PC-3 (cell line): ENCODE measurements around the gene CAP2. TPM values are rescaled to one million over a fixed set of nuclear protein-coding genes. Genes with fewer than 3 reads are reported as not detected.

Experiments
- ATAC-seq: fragments of 200-7000 bp; cut with Tn5 transposase; 2 replicates; pipeline ENCODE4 v1.9.1; 2020; ENCODE audit warnings: mild to moderate bottlenecking, moderate library complexity
- BruUV-seq: library from RNA; stranded (reverse); fragments of 400-500 nt; replicated peaks from 2 replicates; lab custom pipeline; 2021; lab: Mats Ljungman, UMichigan
- CTCF ChIA-PET: fragments of 300-600 bp; sonication (Branson Sonifier 250); formaldehyde crosslinking; loops from one replicate; lab custom pipeline; 2022; ENCODE audit warnings: antibody characterized with exemption; lab: Charles Lee
- POLR2A ChIA-PET: fragments of 300-600 bp; sonication (Branson Sonifier 250); formaldehyde crosslinking; loops from one replicate; lab custom pipeline; 2022; ENCODE audit warnings: antibody characterized with exemption; ENCODE audit not compliant: unreplicated experiment; lab: Charles Lee
- DNase-seq: peaks from one replicate; pipeline ENCODE4 v3.0.0-alpha.2; 2015
- H2AFZ ChIP-seq: fragments of 300-600 bp; sonication (generic); 2 replicates; pipeline ENCODE4 v1.6.0; 2016; ENCODE audit warnings: antibody characterized with exemption, low read length
- H3F3A ChIP-seq: fragments of 300-600 bp; sonication (generic); one replicate; pipeline ENCODE4 v1.6.0; 2017; ENCODE audit warnings: antibody characterized with exemption, low read length, control low read depth, mild to moderate bottlenecking; ENCODE audit not compliant: unreplicated experiment
- H3K27ac ChIP-seq: fragments of 300-600 bp; sonication (generic); 2 replicates; pipeline ENCODE4 v1.5.1; 2016; ENCODE audit warnings: mild to moderate bottlenecking, low read length
- H3K27me3 ChIP-seq: fragments of 300-600 bp; sonication (generic); 2 replicates; pipeline ENCODE4 v1.6.1; 2016; ENCODE audit warnings: low read length, mixed read lengths
- H3K36me3 ChIP-seq: fragments of 300-600 bp; sonication (generic); 2 replicates; pipeline ENCODE4 v1.6.1; 2016; ENCODE audit warnings: low read depth, mixed run types, low read length, mixed read lengths
- H3K4me1 ChIP-seq: fragments of 300-600 bp; sonication (generic); 2 replicates; pipeline ENCODE4 v1.5.1; 2016; ENCODE audit warnings: low read length; ENCODE audit not compliant: insufficient read depth
- H3K4me2 ChIP-seq: fragments of 300-600 bp; sonication (generic); 2 replicates; pipeline ENCODE4 v1.6.0; 2016; ENCODE audit warnings: low read length
- H3K4me3 ChIP-seq: fragments of 300-600 bp; sonication (generic); 2 replicates; pipeline ENCODE4 v1.5.1; 2016; ENCODE audit warnings: mild to moderate bottlenecking, low read length, mixed read lengths
- H3K79me2 ChIP-seq: fragments of 300-600 bp; sonication (generic); 2 replicates; pipeline ENCODE4 v1.6.1; 2017; ENCODE audit warnings: low read length, mixed read lengths
- H3K9ac ChIP-seq: fragments of 300-600 bp; sonication (generic); 2 replicates; pipeline ENCODE4 v1.6.0; 2016; ENCODE audit warnings: mild to moderate bottlenecking, low read length
- H3K9me2 ChIP-seq: fragments of 300-600 bp; sonication (generic); replicated peaks from 2 replicates; pipeline ENCODE4 v1.6.1; 2016; ENCODE audit warnings: mixed run types, low read length, mixed read lengths
- H3K9me3 ChIP-seq: fragments of 300-600 bp; sonication (generic); 2 replicates; pipeline ENCODE4 v1.6.1; 2016; ENCODE audit warnings: low read length, mixed read lengths
- H4K20me1 ChIP-seq: fragments of 300-600 bp; sonication (generic); 2 replicates; pipeline ENCODE4 v1.6.1; 2016; ENCODE audit warnings: low read length, mixed read lengths
- EZH2 ChIP-seq: fragments of 300-600 bp; sonication (generic); IDR thresholded peaks from one replicate; pipeline ENCODE4 v1.6.1; 2017; ENCODE audit warnings: antibody characterized with exemption, mild to moderate bottlenecking, low read length; ENCODE audit not compliant: unreplicated experiment
- EZH2phosphoT487 ChIP-seq: fragments of 300-600 bp; sonication (generic); IDR thresholded peaks from 2 replicates; pipeline ENCODE4 v1.6.1; 2018; ENCODE audit warnings: mild to moderate bottlenecking, antibody characterized with exemption, low read length, borderline replicate concordance
- intact Hi-C: fragments of 100-400 bp; cut with micrococcal nuclease; formaldehyde crosslinking; loops from 2 replicates; pipeline ENCODE4 v1.9.0; 2023
- total RNA-seq: library from RNA; depleted of rRNA; stranded (reverse); fragments of >200 nt; gene quantifications from 2 replicates; pipeline ENCODE4 v1.2.3, GENCODE V29; 2014
- TF ChIP-seq, protein P1 (sequence below): fragments of 300-600 bp; sonication (generic); conservative IDR thresholded peaks from 2 replicates; pipeline ENCODE4 v1.5.1; 2017; ENCODE audit warnings: antibody characterized with exemption, low read depth, mild to moderate bottlenecking, low read length

The CAP2 gene
- total RNA-seq, 1 experiment from 2014 or later: 8.2 TPM

DNA sequence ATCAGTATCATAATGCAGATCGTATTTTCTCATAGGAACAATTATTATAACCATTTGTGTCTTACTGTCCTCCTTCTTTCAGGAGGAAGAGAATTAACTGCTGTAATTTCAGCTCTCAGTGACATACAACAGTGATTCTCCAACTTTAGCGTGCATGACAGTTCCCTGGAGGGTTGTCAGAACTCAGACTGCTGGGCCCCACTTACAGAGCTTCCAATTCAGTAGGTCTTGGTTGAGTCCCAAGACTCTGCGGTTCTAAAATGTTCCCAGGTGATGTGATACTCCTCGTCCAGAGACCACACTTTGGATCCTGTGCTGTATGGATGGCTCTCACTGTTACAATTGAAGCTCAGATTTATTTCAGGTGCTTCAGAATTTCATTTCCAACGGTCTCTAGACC is 72.8 kb downstream of the CAP2 start:
- Histone ChIP-seq H3K9ac (no peak overlapping the region), H3F3A (no peaks in the 10 kb centered on the region), H3K4me1 (peaks cover 22% of the 10 kb centered on the region), H2AFZ (no peak overlapping the region), H3K27ac (no peak overlapping the region), H3K4me3 (no peak overlapping the region), H3K27me3 (no peaks in the 10 kb centered on the region), H3K4me2 (no peak overlapping the region), H3K79me2 (no peaks in the 10 kb centered on the region), H3K9me3 (no peaks in the 10 kb centered on the region), H3K36me3 (peaks cover 10% of the 10 kb centered on the region), H4K20me1 (no peaks in the 10 kb centered on the region), H3K9me2 (no peaks in the 10 kb centered on the region)
- no peak for TF ChIP-seq EZH2phosphoT487
- TF ChIP-seq EZH2: no peak
- TF ChIP-seq, protein P1, sequence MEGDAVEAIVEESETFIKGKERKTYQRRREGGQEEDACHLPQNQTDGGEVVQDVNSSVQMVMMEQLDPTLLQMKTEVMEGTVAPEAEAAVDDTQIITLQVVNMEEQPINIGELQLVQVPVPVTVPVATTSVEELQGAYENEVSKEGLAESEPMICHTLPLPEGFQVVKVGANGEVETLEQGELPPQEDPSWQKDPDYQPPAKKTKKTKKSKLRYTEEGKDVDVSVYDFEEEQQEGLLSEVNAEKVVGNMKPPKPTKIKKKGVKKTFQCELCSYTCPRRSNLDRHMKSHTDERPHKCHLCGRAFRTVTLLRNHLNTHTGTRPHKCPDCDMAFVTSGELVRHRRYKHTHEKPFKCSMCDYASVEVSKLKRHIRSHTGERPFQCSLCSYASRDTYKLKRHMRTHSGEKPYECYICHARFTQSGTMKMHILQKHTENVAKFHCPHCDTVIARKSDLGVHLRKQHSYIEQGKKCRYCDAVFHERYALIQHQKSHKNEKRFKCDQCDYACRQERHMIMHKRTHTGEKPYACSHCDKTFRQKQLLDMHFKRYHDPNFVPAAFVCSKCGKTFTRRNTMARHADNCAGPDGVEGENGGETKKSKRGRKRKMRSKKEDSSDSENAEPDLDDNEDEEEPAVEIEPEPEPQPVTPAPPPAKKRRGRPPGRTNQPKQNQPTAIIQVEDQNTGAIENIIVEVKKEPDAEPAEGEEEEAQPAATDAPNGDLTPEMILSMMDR: no peak
- ChIA-PET POLR2A (no interaction called here), CTCF (interaction anchor here (0.6 kb wide), 1 partner anchor 73 kb away, joined by 3 read pairs; the partner anchor contains the start of gene CAP2)
- ATAC-seq (no peak), DNase-seq (no peak)
- intact Hi-C loops: no loop called here
- BruUV-seq: no TSS peak

DNA sequence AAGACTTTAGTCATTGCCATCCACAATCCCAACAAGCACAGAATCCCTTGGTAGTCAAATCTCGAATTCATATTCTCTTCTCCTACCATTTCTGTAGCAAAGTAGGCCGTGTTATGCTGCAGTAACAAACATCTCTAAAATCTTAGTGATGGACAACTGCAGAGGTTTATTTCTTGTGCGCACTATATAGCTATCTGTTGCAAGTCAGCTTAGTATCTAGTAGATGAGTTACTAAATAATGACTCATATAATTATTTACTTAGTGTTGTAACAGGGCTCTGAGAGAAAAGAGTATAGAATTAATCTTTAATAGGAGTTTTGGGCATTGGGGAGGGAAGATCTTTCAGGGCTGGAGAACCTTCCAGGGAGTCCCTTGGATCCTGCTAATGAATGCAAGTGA is 73.3 kb downstream of the CAP2 start:
- DNase-seq (peak; percentile 57), ATAC-seq (peak; percentile 99)
- BruUV-seq: no TSS peak
- Histone ChIP-seq H3F3A (no peaks in the 10 kb centered on the region), H3K9me2 (no peaks in the 10 kb centered on the region), H3K4me3 (no peak overlapping the region), H2AFZ (no peak overlapping the region), H3K79me2 (no peaks in the 10 kb centered on the region), H3K9ac (no peak overlapping the region), H4K20me1 (no peaks in the 10 kb centered on the region), H3K27ac (no peak overlapping the region), H3K4me1 (peaks cover 22% of the 10 kb centered on the region), H3K36me3 (peaks cover 10% of the 10 kb centered on the region), H3K4me2 (0 out of 2 replicates have a peak overlapping the region, but pooled peaks have one; percentile 39), H3K27me3 (no peaks in the 10 kb centered on the region), H3K9me3 (no peaks in the 10 kb centered on the region)
- ChIA-PET CTCF (interaction anchor here (0.6 kb wide), 1 partner anchor 73 kb away, joined by 3 read pairs; the partner anchor contains the start of gene CAP2), POLR2A (no interaction called here)
- TF ChIP-seq, protein P1: no peak
- no peak for TF ChIP-seq EZH2
- TF ChIP-seq EZH2phosphoT487: no peak
- intact Hi-C loops: no loop called here

DNA sequence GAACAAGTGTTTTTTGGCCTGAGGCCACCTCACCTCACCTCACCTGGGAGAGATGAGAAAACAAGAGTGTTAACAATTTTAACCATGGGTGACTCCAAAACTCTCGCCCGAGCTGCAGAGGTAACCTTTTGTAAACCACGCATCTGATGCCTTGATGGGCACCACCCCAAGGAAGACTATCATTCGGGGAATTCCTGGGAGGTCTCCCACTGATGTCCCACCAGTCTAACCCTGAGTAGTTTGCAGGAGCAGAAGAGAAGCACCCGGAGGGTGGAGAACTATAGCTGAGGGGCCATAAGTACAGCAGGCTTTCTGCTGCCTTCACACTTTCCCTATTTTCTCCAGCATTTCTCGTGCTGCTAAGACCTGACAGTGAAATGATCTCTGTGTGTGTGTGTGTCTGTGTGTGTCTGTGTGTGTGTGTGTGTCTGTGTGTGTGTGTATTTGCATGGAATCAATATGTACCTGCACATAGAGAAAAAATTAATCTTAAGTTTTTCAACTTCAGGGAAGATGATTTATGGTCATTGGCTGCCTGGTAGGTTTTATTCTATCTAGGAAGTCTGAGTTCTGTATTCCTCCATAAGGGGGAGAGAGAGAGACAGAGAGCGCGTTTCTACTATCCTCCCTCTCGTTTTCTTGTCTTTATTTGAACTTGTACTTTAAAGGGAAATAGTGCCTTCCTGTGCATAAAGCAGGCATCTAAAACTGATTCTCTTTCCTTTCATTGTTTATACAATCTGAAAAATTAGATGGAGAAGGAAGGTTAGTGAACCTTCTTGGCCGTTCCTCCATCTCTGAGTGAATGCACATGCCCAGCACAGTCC is 75.8 kb downstream of the CAP2 start:
- no peak for TF ChIP-seq EZH2phosphoT487
- TF ChIP-seq EZH2: no peak
- TF ChIP-seq, protein P1: no peak; the same call in 1 of the 2 replicates
- Histone ChIP-seq H3K36me3 (peaks cover 10% of the 10 kb centered on the region), H3K79me2 (no peaks in the 10 kb centered on the region), H2AFZ (no peak overlapping the region), H3K27me3 (no peaks in the 10 kb centered on the region), H3F3A (no peaks in the 10 kb centered on the region), H3K4me2 (no peak overlapping the region), H3K9ac (no peak overlapping the region), H4K20me1 (no peaks in the 10 kb centered on the region), H3K9me2 (no peaks in the 10 kb centered on the region), H3K4me1 (peaks cover 31% of the 10 kb centered on the region), H3K9me3 (no peaks in the 10 kb centered on the region), H3K4me3 (no peak overlapping the region), H3K27ac (no peak overlapping the region)
- ATAC-seq (no peak), DNase-seq (no peak)
- ChIA-PET CTCF (no interaction called here), POLR2A (no interaction called here)
- intact Hi-C loops: no loop called here
- no TSS peak for BruUV-seq
